Left lung (tissue), 10 donors: ENCODE results near the gene SASH1. TPM values are rescaled to one million over a fixed set of nuclear protein-coding genes. Genes with fewer than 3 reads are reported as not detected.
A peak's percentile ranks its signal among the peaks of the same experiment; 100 is the strongest.

Source experiments
- ATAC-seq: fragments of 200-7000 bp; cut with Tn5 transposase; one replicate; pipeline ENCODE4 v1.9.1; 2020; ENCODE audit warnings: moderate library complexity
- DNase-seq, 4 donors: peaks; one replicate each; pipeline ENCODE4 v3.0.0-alpha.2; 2013 to 2020
- H3K27ac ChIP-seq, 2 donors: fragments of 200-600 bp; sonication (generic) in 1 of 2; one replicate each; pipeline versions ENCODE4 v1.5.0 to v1.8.0; 2020 to 2021
- H3K27me3 ChIP-seq, 2 donors: fragments of 200-600 bp; sonication (generic) in 1 of 2; one replicate each; pipeline versions ENCODE4 v1.5.0 to v1.8.0; 2020 to 2021
- H3K36me3 ChIP-seq, 2 donors: fragments of 200-600 bp; sonication (generic) in 1 of 2; one replicate each; pipeline versions ENCODE4 v1.5.0 to v1.8.0; 2020 to 2021
- H3K4me1 ChIP-seq, 2 donors: fragments of 200-600 bp; one replicate each; pipeline ENCODE4 v1.8.0; 2021
- H3K4me3 ChIP-seq, 2 donors: fragments of 200-600 bp; sonication (generic) in 1 of 2; one replicate each; pipeline versions ENCODE4 v1.5.0 to v1.8.0; 2020 to 2021; ENCODE audit warnings: mild to moderate bottlenecking in 1 of 2
- H3K9me3 ChIP-seq, 2 donors: fragments of 200-600 bp; sonication (generic) in 1 of 2; one replicate each; pipeline versions ENCODE4 v1.5.0 to v1.8.0; 2020 to 2021
- intact Hi-C, 2 donors: fragments of 100-400 bp; cut with DNase I; formaldehyde crosslinking; loops; one replicate each; pipeline versions ENCODE4 v1.11.2 to v1.14.2; 2022
- polyA plus RNA-seq, 6 donors: library from polyadenylated mRNA; unstranded; fragments of 120-200 nt; gene quantifications; one replicate each; pipeline ENCODE4 v1.2.1, GENCODE V29; 2013; ENCODE audit not compliant: insufficient read length in 6 of 6
- total RNA-seq, 2 donors: library from RNA; stranded (reverse); fragmentation: NEBNext Ultra II Directional; extraction: Animal tissue kit (Norgen Biotek cat#: 25700); gene quantifications; one replicate each; pipeline ENCODE4 v1.2.1, GENCODE V29; 2021
- TF ChIP-seq, protein P1 (sequence below), 2 donors: fragments of 200-600 bp; sonication (generic) in 1 of 2; IDR thresholded peaks; one replicate each; pipeline versions ENCODE4 v1.5.0 to v1.8.0; 2021; ENCODE audit warnings: antibody characterized with exemption in 2 of 2
- donor health status: DM: no; HTN: yes; CAD: no.
- donor health status: DM: no; HTN: no; CAD: no.

The SASH1 gene
- total and polyA plus RNA-seq, 8 donors: 31.4 to 53.5 (median 34.8) TPM

DNA sequence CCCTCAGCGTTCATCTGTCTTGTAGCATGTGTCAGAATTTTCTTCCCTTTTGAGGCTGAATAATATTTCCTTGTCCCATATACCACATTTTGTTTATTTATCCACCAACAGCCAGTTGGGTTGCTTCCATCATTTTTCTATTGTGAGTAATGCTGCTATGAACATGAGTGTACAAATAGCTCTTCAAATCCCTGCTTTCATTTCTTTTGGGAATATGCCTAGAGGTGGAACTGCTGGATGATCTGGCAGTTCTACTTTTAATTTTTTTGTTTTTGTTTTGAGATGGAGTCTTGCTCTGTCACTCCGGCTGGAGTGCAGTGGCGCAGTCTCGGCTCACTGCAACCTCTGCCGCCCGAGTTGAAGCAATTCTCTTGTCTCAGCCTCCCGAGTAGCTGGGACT, 64.7 kb downstream of the SASH1 start:
- TF ChIP-seq, protein P1, sequence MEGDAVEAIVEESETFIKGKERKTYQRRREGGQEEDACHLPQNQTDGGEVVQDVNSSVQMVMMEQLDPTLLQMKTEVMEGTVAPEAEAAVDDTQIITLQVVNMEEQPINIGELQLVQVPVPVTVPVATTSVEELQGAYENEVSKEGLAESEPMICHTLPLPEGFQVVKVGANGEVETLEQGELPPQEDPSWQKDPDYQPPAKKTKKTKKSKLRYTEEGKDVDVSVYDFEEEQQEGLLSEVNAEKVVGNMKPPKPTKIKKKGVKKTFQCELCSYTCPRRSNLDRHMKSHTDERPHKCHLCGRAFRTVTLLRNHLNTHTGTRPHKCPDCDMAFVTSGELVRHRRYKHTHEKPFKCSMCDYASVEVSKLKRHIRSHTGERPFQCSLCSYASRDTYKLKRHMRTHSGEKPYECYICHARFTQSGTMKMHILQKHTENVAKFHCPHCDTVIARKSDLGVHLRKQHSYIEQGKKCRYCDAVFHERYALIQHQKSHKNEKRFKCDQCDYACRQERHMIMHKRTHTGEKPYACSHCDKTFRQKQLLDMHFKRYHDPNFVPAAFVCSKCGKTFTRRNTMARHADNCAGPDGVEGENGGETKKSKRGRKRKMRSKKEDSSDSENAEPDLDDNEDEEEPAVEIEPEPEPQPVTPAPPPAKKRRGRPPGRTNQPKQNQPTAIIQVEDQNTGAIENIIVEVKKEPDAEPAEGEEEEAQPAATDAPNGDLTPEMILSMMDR (IDR thresholded peaks at IDR 0.05): no peak
- H3K9me3 ChIP-seq: no peaks in the 10 kb centered on the region
- intact Hi-C loops: no loop called here
- no peaks in the 10 kb centered on the region for H3K27me3 ChIP-seq
- peak overlapping the region; percentile 51 to 61 for H3K27ac ChIP-seq
- H3K4me3 ChIP-seq: no peak overlapping the region
- H3K36me3 ChIP-seq: no peaks in the 10 kb centered on the region
- ATAC-seq: peak; percentile 71
- DNase-seq: peak in 2 of 4 donors; percentile 18 to 35
- peaks cover 0 to 11% of the 10 kb centered on the region in 2 donors for H3K4me1 ChIP-seq

DNA sequence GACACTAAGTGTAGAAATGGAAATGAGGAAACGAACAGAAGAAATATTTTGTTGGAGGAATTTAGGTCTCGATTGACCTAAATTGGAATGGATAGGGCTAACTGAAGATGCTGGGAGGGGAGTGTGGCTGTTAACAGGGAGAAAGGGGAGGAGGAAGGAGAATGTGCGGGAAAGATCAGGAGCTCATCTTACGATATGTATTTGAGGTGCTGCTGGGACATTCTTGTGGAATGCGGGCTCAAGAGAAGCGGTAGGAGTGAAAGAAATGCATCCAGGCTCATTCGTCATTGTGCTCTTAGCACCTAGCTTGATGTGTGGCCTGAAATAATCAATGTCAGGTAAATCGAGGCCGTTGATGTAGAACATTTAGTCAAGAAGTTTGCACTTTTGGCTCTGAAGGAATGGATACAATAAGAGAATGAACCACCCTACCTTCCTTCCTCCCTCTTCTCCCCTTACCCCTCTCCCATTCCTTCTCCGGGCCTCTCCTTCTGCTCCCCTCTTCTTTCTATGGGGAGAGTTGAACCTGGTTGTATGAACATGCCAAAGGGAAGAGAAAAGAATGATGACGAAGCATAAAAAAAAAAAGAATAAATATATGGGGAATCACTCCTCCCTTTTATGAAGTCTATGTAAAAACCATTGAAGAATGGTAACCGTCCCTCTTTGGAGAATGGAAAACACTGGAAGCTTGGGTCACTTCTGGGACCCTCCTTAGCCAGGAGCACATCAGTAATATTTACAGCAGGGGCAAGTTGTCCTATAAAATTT, 70.9 kb downstream of the SASH1 start:
- ATAC-seq: no peak
- H3K9me3 ChIP-seq: no peaks in the 10 kb centered on the region
- H3K4me3 ChIP-seq: no peak overlapping the region
- TF ChIP-seq, protein P1 (IDR thresholded peaks at IDR 0.05): no peak
- DNase-seq: no peak
- H3K4me1 ChIP-seq: peaks cover 17 to 18% of the 10 kb centered on the region in 2 donors
- intact Hi-C loops: no loop called here
- H3K27me3 ChIP-seq: no peaks in the 10 kb centered on the region
- no peaks in the 10 kb centered on the region for H3K36me3 ChIP-seq
- no peak overlapping the region for H3K27ac ChIP-seq

DNA sequence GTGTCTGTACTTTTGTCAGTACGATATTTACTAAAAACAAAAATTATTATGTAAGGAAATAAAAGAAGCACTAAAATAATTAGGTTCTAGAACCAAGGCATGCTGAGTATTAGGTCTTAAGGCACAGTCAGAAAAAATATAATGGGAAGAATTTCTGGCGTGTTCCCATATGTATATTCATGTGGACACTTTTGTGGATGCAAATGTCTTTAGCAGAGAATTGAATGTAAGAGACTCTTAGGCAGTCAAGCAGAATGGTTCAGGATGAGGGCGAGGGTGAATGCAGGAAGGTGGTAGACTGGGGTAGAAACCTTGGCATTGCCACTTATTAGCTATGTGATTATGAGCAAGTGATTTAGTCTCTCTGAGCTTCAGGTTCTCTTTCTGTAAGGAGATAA, 71.5 kb downstream of the SASH1 start:
- no peak overlapping the region for H3K27ac ChIP-seq
- TF ChIP-seq, protein P1 (IDR thresholded peaks at IDR 0.05): no peak
- no peaks in the 10 kb centered on the region for H3K36me3 ChIP-seq
- intact Hi-C loops: no loop called here
- H3K4me3 ChIP-seq: no peak overlapping the region
- no peaks in the 10 kb centered on the region for H3K27me3 ChIP-seq
- peaks cover 17 to 18% of the 10 kb centered on the region in 2 donors for H3K4me1 ChIP-seq
- no peaks in the 10 kb centered on the region for H3K9me3 ChIP-seq
- DNase-seq: no peak
- no peak for ATAC-seq

DNA sequence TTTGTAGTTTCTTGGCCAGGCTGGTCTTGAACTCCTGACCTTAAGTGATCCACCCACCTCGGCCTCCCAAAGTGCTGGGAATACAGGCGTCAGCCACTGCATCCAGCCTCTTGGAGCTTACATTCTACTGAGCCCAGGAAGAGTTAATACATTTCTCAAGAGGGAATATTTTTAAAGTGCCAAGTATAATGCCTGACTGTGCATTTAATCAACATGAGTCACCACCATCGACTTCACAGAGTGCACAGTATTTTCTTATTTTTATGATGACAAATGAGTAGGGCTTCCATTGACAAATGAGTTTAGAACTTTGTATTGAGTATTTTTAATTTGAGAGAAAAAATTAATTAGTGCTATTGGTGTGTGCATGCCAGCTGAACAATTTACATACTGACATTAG, 72.2 kb downstream of the SASH1 start:
- DNase-seq: no peak
- Histone ChIP-seq H3K4me1 (peaks cover 17 to 18% of the 10 kb centered on the region in 2 donors), H3K27ac (no peak overlapping the region), H3K36me3 (no peaks in the 10 kb centered on the region), H3K9me3 (no peaks in the 10 kb centered on the region), H3K27me3 (no peaks in the 10 kb centered on the region), H3K4me3 (no peak overlapping the region)
- TF ChIP-seq, protein P1 (IDR thresholded peaks at IDR 0.05): no peak
- peak; percentile 91 for ATAC-seq
- intact Hi-C loops: no loop called here

DNA sequence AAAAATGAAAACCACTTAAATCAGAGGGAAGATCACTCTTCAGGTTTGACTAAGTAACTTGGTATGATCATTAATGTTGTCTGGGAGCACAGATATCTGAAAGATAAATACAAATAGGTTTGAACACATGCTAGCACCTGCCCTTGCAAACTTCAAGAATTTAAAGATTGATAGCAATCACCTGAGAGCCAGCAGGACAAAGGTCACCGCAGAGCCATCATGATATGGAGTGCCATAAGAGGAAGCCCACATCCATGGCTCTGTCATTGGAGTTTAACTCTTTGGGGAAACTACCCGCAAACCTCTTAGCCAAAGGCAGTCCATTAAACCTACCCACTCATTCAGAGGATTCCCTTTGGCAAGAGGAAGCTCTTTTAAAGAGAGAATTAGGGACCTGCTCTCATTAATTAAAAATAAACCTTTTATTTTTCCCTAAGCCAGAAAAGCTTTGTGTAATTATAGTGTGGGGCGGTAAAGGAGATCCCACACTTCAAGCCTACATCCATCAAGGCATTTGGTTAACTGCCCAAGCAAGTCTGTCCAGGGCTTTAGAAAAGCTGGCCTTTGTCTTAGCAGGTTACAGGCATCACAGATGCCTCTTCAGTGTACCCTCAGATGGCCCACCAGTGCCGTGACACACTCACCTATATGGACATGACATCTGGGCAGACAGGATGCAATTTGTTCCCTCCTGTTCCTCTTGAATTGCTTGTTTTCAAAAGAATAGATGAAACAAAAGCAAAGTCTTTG, 73.0 kb downstream of the SASH1 start:
- H3K27me3 ChIP-seq: no peaks in the 10 kb centered on the region
- ATAC-seq: no peak
- H3K27ac ChIP-seq: no peak overlapping the region
- peaks cover 17 to 18% of the 10 kb centered on the region in 2 donors for H3K4me1 ChIP-seq
- H3K4me3 ChIP-seq: no peak overlapping the region
- intact Hi-C loops: no loop called here
- no peaks in the 10 kb centered on the region for H3K9me3 ChIP-seq
- no peak for DNase-seq
- TF ChIP-seq, protein P1 (IDR thresholded peaks at IDR 0.05): no peak
- no peaks in the 10 kb centered on the region for H3K36me3 ChIP-seq
